ENCODE measurements around the gene TAAR1.
"Not testable (repeated sequence)": the region's sequence is repeated elsewhere in the genome, so short reads cannot be mapped to it uniquely, and the experiment has no call there.

The TAAR1 gene

DNA sequence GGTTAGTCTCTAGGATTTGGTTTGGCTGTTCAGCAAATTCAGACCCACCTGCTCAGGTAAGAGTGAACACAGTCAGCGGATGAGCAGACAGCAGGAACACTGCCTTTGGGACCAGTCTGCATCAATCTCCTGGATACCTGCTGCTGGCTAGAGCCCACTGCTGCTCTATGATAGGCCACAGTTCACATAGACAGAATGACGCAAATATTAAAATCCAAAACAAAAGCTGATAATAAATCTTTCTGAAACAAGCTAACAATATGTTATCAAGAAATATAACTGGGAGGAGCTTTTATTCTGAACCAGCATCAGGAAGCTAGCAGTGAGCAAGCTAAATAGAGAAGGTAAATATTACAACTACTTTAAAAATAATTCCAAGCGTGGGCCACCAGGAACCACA, at the start of gene TAAR1:
TAAR1 (minus strand) TSS at position 101 of the 400 bp plus-strand sequence. CDS start 13,179 bp downstream, outside the sequence.
- Histone ChIP-seq H3K27me3 (ENCODE audit: control insufficient read depth, insufficient read depth, low read length) (no peaks in the 10 kb centered on the region), H3K4me3 (ENCODE audit: low read depth, low read length) (no peak within 1 kb of the TSS), H3K27ac (ENCODE audit: low read depth, low read length) (no peak within 1 kb of the TSS), H3K36me3 (ENCODE audit: control insufficient read depth, insufficient read depth, low read length) (no peaks in the 10 kb centered on the region), H3K9me3 (ENCODE audit: control insufficient read depth, insufficient read depth, low read depth, low read length) (no peaks in the 10 kb centered on the region; the same call in 1 of the 2 replicates), H3K9ac (ENCODE audit: low read length) (no peak within 1 kb of the TSS), H3K4me1 (ENCODE audit: control insufficient read depth, insufficient read depth, low read length) (no peaks in the 10 kb centered on the region)

DNA sequence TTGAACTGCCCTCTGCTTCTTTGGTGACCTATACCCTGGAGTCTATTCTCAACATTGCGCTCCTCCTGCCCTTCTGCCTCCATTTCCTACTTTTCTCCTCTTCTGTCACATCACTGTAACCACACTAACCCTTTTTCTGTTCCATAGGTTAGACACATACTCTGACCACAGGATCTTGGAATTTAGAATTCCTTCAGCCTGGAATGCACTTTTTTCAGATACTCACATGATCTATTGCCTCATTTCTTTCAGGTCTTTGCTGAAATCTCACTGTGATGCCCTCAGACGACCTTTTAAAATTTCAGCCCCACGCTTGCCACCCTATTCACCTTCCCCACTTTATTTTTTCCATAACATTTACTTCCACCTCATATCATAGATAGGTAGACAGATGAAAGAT, 49.8 kb upstream of the TAAR1 start:
- H3K36me3 ChIP-seq (ENCODE audit: control insufficient read depth, insufficient read depth, low read length) = no peaks in the 10 kb centered on the region
- H3K4me1 ChIP-seq (ENCODE audit: control insufficient read depth, insufficient read depth, low read length) = no peaks in the 10 kb centered on the region
- H3K27me3 ChIP-seq (ENCODE audit: control insufficient read depth, insufficient read depth, low read length) = no peaks in the 10 kb centered on the region
- H3K4me3 ChIP-seq (ENCODE audit: low read depth, low read length) = no peak overlapping the region
- H3K9ac ChIP-seq (ENCODE audit: low read length) = no peak overlapping the region
- H3K9me3 ChIP-seq (ENCODE audit: control insufficient read depth, insufficient read depth, low read depth, low read length) = no peaks in the 10 kb centered on the region
- H3K27ac ChIP-seq (ENCODE audit: low read depth, low read length) = no peak overlapping the region

- H3K9me3 ChIP-seq (ENCODE audit: control insufficient read depth, insufficient read depth, low read depth, low read length) = no peaks in the 10 kb centered on the region
- no peaks in the 10 kb centered on the region for H3K4me1 ChIP-seq (ENCODE audit: control insufficient read depth, insufficient read depth, low read length)
Measured at GRCh38 chr6:132708002-132708401, 49.0 kb upstream of the TAAR1 start.

GRCh38 chr6:132706756-132707155, 47.8 kb upstream of the TAAR1 start:
- not testable (repeated sequence) for H3K4me3 ChIP-seq (ENCODE audit: low read depth, low read length); H3K36me3 ChIP-seq (ENCODE audit: control insufficient read depth, insufficient read depth, low read length); H3K9me3 ChIP-seq (ENCODE audit: control insufficient read depth, insufficient read depth, low read depth, low read length); H3K27me3 ChIP-seq (ENCODE audit: control insufficient read depth, insufficient read depth, low read length); H3K9ac ChIP-seq (ENCODE audit: low read length); H3K4me1 ChIP-seq (ENCODE audit: control insufficient read depth, insufficient read depth, low read length); H3K27ac ChIP-seq (ENCODE audit: low read depth, low read length)

More at GRCh38 chr6:132708002-132708401, 49.0 kb upstream of the TAAR1 start:
- Histone ChIP-seq H3K36me3 (ENCODE audit: control insufficient read depth, insufficient read depth, low read length) (no peaks in the 10 kb centered on the region), H3K4me3 (ENCODE audit: low read depth, low read length) (no peak overlapping the region), H3K27me3 (ENCODE audit: control insufficient read depth, insufficient read depth, low read length) (no peaks in the 10 kb centered on the region), H3K9ac (ENCODE audit: low read length) (no peak overlapping the region), H3K27ac (ENCODE audit: low read depth, low read length) (no peak overlapping the region)

DNA sequence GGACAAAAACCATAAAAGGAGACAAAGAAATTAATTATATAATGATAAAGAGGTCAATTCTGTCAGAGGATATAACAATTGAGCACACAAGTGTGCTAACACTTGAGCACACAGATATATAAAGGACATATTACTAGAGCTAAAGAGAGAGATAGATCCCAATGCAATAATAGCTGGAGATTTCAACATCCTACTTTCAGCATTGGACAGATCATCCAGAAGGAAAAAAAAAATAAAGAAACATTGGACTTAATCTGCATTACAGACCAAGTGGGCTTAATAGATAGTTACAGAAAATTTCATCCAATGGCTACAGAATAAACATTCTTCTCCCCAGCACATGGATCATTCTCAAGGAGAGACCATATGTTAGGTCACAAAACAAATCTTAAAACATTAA, 45.0 kb upstream of the TAAR1 start:
- no peaks in the 10 kb centered on the region for H3K9me3 ChIP-seq (ENCODE audit: control insufficient read depth, insufficient read depth, low read depth, low read length)
- no peaks in the 10 kb centered on the region for H3K27me3 ChIP-seq (ENCODE audit: control insufficient read depth, insufficient read depth, low read length)
- no peak overlapping the region for H3K9ac ChIP-seq (ENCODE audit: low read length)
- H3K4me1 ChIP-seq (ENCODE audit: control insufficient read depth, insufficient read depth, low read length) = no peaks in the 10 kb centered on the region
- H3K4me3 ChIP-seq (ENCODE audit: low read depth, low read length) = no peak overlapping the region
- H3K36me3 ChIP-seq (ENCODE audit: control insufficient read depth, insufficient read depth, low read length) = no peaks in the 10 kb centered on the region
- no peak overlapping the region for H3K27ac ChIP-seq (ENCODE audit: low read depth, low read length)

DNA sequence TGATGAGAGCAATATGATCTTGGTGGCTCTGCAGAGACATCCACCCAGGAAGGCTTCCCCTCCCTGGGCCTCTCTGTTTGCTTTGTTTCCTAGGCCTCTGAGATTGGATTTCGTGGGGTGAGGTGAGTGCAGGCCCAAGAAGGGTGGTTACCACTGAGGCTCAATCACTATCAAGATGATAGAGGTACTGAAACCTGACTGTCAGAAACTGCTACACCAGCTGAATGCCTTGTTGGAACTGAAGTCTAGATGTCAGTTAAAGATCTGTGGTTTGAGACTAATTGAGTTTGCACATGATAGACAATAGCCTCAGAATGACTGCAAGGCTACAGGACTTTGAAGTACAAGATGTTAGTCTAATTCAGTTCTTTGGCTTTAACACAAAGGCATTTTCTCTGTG, 39.6 kb upstream of the TAAR1 start:
- Histone ChIP-seq H3K4me3 (ENCODE audit: low read depth, low read length) (no peak overlapping the region), H3K27ac (ENCODE audit: low read depth, low read length) (no peak overlapping the region), H3K27me3 (ENCODE audit: control insufficient read depth, insufficient read depth, low read length) (no peaks in the 10 kb centered on the region), H3K9ac (ENCODE audit: low read length) (no peak overlapping the region), H3K36me3 (ENCODE audit: control insufficient read depth, insufficient read depth, low read length) (no peaks in the 10 kb centered on the region), H3K9me3 (ENCODE audit: control insufficient read depth, insufficient read depth, low read depth, low read length) (no peaks in the 10 kb centered on the region), H3K4me1 (ENCODE audit: control insufficient read depth, insufficient read depth, low read length) (no peaks in the 10 kb centered on the region)

DNA sequence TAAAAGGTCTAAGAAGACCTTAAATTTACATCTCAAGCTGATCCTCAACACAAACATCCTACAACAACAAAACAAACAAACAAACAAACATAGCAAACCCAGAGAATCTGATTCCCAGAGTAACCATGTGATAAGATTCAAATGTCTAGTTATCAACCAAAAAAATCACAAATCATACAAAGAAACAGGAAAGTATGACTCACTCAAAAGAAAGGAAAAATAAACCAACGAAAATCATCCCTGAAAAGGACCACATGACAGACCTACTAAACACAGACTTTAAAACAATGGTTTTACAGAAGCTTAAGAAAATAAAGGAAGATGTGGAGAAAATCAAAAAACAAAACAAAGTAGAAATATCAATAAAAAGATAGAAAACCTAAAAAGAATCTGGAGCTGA, 36.8 kb upstream of the TAAR1 start:
- no peaks in the 10 kb centered on the region for H3K9me3 ChIP-seq (ENCODE audit: control insufficient read depth, insufficient read depth, low read depth, low read length)
- H3K4me1 ChIP-seq (ENCODE audit: control insufficient read depth, insufficient read depth, low read length) = no peaks in the 10 kb centered on the region
- H3K27ac ChIP-seq (ENCODE audit: low read depth, low read length) = no peak overlapping the region
- H3K36me3 ChIP-seq (ENCODE audit: control insufficient read depth, insufficient read depth, low read length) = no peaks in the 10 kb centered on the region
- H3K9ac ChIP-seq (ENCODE audit: low read length) = no peak overlapping the region
- no peaks in the 10 kb centered on the region for H3K27me3 ChIP-seq (ENCODE audit: control insufficient read depth, insufficient read depth, low read length)
- H3K4me3 ChIP-seq (ENCODE audit: low read depth, low read length) = no peak overlapping the region

- Histone ChIP-seq H3K27ac (ENCODE audit: low read depth, low read length) (no peak overlapping the region), H3K27me3 (ENCODE audit: control insufficient read depth, insufficient read depth, low read length) (no peaks in the 10 kb centered on the region), H3K4me3 (ENCODE audit: low read depth, low read length) (no peak overlapping the region), H3K4me1 (ENCODE audit: control insufficient read depth, insufficient read depth, low read length) (no peaks in the 10 kb centered on the region), H3K9ac (ENCODE audit: low read length) (no peak overlapping the region), H3K36me3 (ENCODE audit: control insufficient read depth, insufficient read depth, low read length) (no peaks in the 10 kb centered on the region), H3K9me3 (ENCODE audit: control insufficient read depth, insufficient read depth, low read depth, low read length) (no peaks in the 10 kb centered on the region)
Measured at GRCh38 chr6:132693478-132693877, 34.5 kb upstream of the TAAR1 start.

GRCh38 chr6:132690678-132691077, 31.7 kb upstream of the TAAR1 start:
- H3K4me3 ChIP-seq (ENCODE audit: low read depth, low read length) = no peak overlapping the region
- no peaks in the 10 kb centered on the region for H3K4me1 ChIP-seq (ENCODE audit: control insufficient read depth, insufficient read depth, low read length)
- no peaks in the 10 kb centered on the region for H3K27me3 ChIP-seq (ENCODE audit: control insufficient read depth, insufficient read depth, low read length)
- H3K9me3 ChIP-seq (ENCODE audit: control insufficient read depth, insufficient read depth, low read depth, low read length) = no peaks in the 10 kb centered on the region
- no peaks in the 10 kb centered on the region for H3K36me3 ChIP-seq (ENCODE audit: control insufficient read depth, insufficient read depth, low read length)
- no peak overlapping the region for H3K27ac ChIP-seq (ENCODE audit: low read depth, low read length)
- no peak overlapping the region for H3K9ac ChIP-seq (ENCODE audit: low read length)

GRCh38 chr6:132687306-132687705, 28.3 kb upstream of the TAAR1 start:
- no peak overlapping the region for H3K9ac ChIP-seq (ENCODE audit: low read length)
- H3K9me3 ChIP-seq (ENCODE audit: control insufficient read depth, insufficient read depth, low read depth, low read length) = no peaks in the 10 kb centered on the region
- H3K27me3 ChIP-seq (ENCODE audit: control insufficient read depth, insufficient read depth, low read length) = no peaks in the 10 kb centered on the region
- no peak overlapping the region for H3K4me3 ChIP-seq (ENCODE audit: low read depth, low read length)
- H3K27ac ChIP-seq (ENCODE audit: low read depth, low read length) = no peak overlapping the region
- no peaks in the 10 kb centered on the region for H3K36me3 ChIP-seq (ENCODE audit: control insufficient read depth, insufficient read depth, low read length)
- peaks cover 3% of the 10 kb centered on the region; the same call in 1 of the 2 replicates for H3K4me1 ChIP-seq (ENCODE audit: control insufficient read depth, insufficient read depth, low read length)

- Histone ChIP-seq H3K9ac (ENCODE audit: low read length) (no peak overlapping the region), H3K4me1 (ENCODE audit: control insufficient read depth, insufficient read depth, low read length) (peaks cover 3% of the 10 kb centered on the region; the same call in 1 of the 2 replicates), H3K27ac (ENCODE audit: low read depth, low read length) (no peak overlapping the region), H3K9me3 (ENCODE audit: control insufficient read depth, insufficient read depth, low read depth, low read length) (no peaks in the 10 kb centered on the region), H3K4me3 (ENCODE audit: low read depth, low read length) (no peak overlapping the region), H3K27me3 (ENCODE audit: control insufficient read depth, insufficient read depth, low read length) (no peaks in the 10 kb centered on the region), H3K36me3 (ENCODE audit: control insufficient read depth, insufficient read depth, low read length) (no peaks in the 10 kb centered on the region)
Measured at GRCh38 chr6:132686531-132686930, 27.5 kb upstream of the TAAR1 start.

GRCh38 chr6:132685009-132685408, 26.0 kb upstream of the TAAR1 start:
- Histone ChIP-seq H3K4me1 (ENCODE audit: control insufficient read depth, insufficient read depth, low read length) (peaks cover 3% of the 10 kb centered on the region; the same call in 1 of the 2 replicates), H3K27me3 (ENCODE audit: control insufficient read depth, insufficient read depth, low read length) (no peaks in the 10 kb centered on the region), H3K4me3 (ENCODE audit: low read depth, low read length) (no peak overlapping the region), H3K27ac (ENCODE audit: low read depth, low read length) (no peak overlapping the region), H3K9me3 (ENCODE audit: control insufficient read depth, insufficient read depth, low read depth, low read length) (no peaks in the 10 kb centered on the region), H3K9ac (ENCODE audit: low read length) (no peak overlapping the region), H3K36me3 (ENCODE audit: control insufficient read depth, insufficient read depth, low read length) (no peaks in the 10 kb centered on the region)
